Endothelial cell of umbilical vein (primary cell): Measurements from ENCODE around the gene ARHGAP31. TPM values are rescaled to one million over a fixed set of nuclear protein-coding genes. Genes with fewer than 3 reads are reported as not detected.
"Not testable (repeated sequence)": the region's sequence is repeated elsewhere in the genome, so short reads cannot be mapped to it uniquely, and the experiment has no call there.

Experiments
- BruUV-seq: library from RNA; stranded (reverse); fragments of 400-500 nt; replicated peaks from 2 replicates; lab custom pipeline; 2021; lab: Mats Ljungman, UMichigan
- CTCF ChIA-PET: fragments of 300-600, 350-600 bp; sonication (Branson Sonifier 250); formaldehyde crosslinking; loops from one replicate; lab custom pipeline; 2021; ENCODE audit warnings: antibody characterized with exemption, inconsistent platforms; lab: Charles Lee
- POLR2A ChIA-PET: fragments of 300-600, 350-600 bp; sonication (Branson Sonifier 250); formaldehyde crosslinking; loops from one replicate; lab custom pipeline; 2021; ENCODE audit warnings: antibody characterized with exemption, inconsistent platforms; lab: Charles Lee
- DNase-seq: peaks from one replicate; pipeline ENCODE4 v3.0.0-alpha.2; 2011; ENCODE audit warnings: low read depth, low spot score
- FAIRE-seq: peaks from 2 replicates; lab custom pipeline; 2011; peaks lifted over from hg19 to GRCh38; lab: Jason Lieb, UNC
- H2AFZ ChIP-seq: 2 replicates; pipeline ENCODE4 v1.6.0; 2012; ENCODE audit warnings: low read depth, low read length, control low read depth, inconsistent platforms
- H3K27ac ChIP-seq: 2 replicates; pipeline ENCODE4 v1.5.1; 2011; ENCODE audit warnings: low read depth, mild to moderate bottlenecking, control low read depth, low read length, moderate library complexity; ENCODE audit not compliant: insufficient read depth
- H3K27me3 ChIP-seq, 2 experiments: 2 replicates each; pipeline versions ENCODE4 v1.6.0 to v1.6.1; 2011; ENCODE audit warnings: low read length in 2 of 2, mixed read lengths in 1 of 2; ENCODE audit not compliant: control insufficient read depth in 2 of 2, insufficient read depth in 2 of 2
- H3K36me3 ChIP-seq, 2 experiments: 2 replicates in 1 of 2; 3 replicates in 1 of 2; pipeline ENCODE4 v1.5.1; 2011; ENCODE audit warnings: low read length in 2 of 2, mild to moderate bottlenecking in 1 of 2, moderate library complexity in 1 of 2; ENCODE audit not compliant: control insufficient read depth in 2 of 2, insufficient read depth in 2 of 2; ENCODE audit errors: extremely low read depth in 1 of 2
- H3K4me1 ChIP-seq: 3 replicates; pipeline ENCODE4 v1.5.1; 2011; ENCODE audit warnings: mild to moderate bottlenecking, low read length; ENCODE audit not compliant: control insufficient read depth, insufficient read depth; ENCODE audit errors: extremely low read depth
- H3K4me2 ChIP-seq: 2 replicates; pipeline ENCODE4 v1.6.1; 2011; ENCODE audit warnings: low read length, control low read depth, mixed read lengths; ENCODE audit not compliant: insufficient read depth
- H3K4me3 ChIP-seq, 3 experiments: fragments of 200-600 bp in 1 of 3; sonication (generic), shearing (Covaris generic) in 1 of 3; replicated peaks in 1 of 3; 2 replicates each; pipeline ENCODE4 v1.5.1; 2011 to 2016; ENCODE audit warnings: control low read depth in 3 of 3, low read length in 3 of 3, mild to moderate bottlenecking in 2 of 3, inconsistent platforms in 1 of 3, low read depth in 1 of 3, moderate library complexity in 1 of 3; ENCODE audit not compliant: insufficient read depth in 1 of 3
- H3K79me2 ChIP-seq: 2 replicates; pipeline ENCODE4 v1.6.0; 2012; ENCODE audit warnings: low read length, inconsistent platforms; ENCODE audit not compliant: control insufficient read depth, insufficient read depth
- H3K9ac ChIP-seq: replicated peaks from 2 replicates; pipeline ENCODE3; 2011; ENCODE audit warnings: low read length, control low read depth; ENCODE audit not compliant: insufficient read depth; ENCODE audit errors: extremely low read depth
- H3K9me1 ChIP-seq: replicated peaks from 3 replicates; pipeline ENCODE4 v1.6.0; 2011; ENCODE audit warnings: mild to moderate bottlenecking, low read length; ENCODE audit not compliant: control insufficient read depth, insufficient read depth; ENCODE audit errors: extremely low read depth
- H3K9me3 ChIP-seq: replicated peaks from 2 replicates; pipeline ENCODE4 v1.5.1; 2012; ENCODE audit warnings: low read length, inconsistent platforms; ENCODE audit not compliant: control insufficient read depth, insufficient read depth
- H4K20me1 ChIP-seq: replicated peaks from 2 replicates; pipeline ENCODE3; 2011; ENCODE audit warnings: mild to moderate bottlenecking, low read length; ENCODE audit not compliant: control insufficient read depth, insufficient read depth; ENCODE audit errors: extremely low read depth
- CTCF ChIP-seq, 2 donors: IDR thresholded peaks; 1 replicate in 1 of 2; 2 replicates in 1 of 2; pipeline ENCODE4 v1.5.1; 2011; ENCODE audit warnings: low read length in 2 of 2, mild to moderate bottlenecking in 2 of 2, moderate library complexity in 2 of 2, control low read depth in 1 of 2, inconsistent platforms in 1 of 2, low read depth in 1 of 2; ENCODE audit not compliant: insufficient read depth in 1 of 2; ENCODE audit errors: extremely low read depth in 1 of 2
- EZH2 ChIP-seq: IDR thresholded peaks from 2 replicates; pipeline ENCODE4 v1.6.1; 2012; ENCODE audit warnings: borderline replicate concordance, low read depth, mild to moderate bottlenecking, moderate library complexity, low read length, inconsistent platforms; ENCODE audit not compliant: severe bottlenecking
- FOS ChIP-seq: IDR thresholded peaks from 2 replicates; pipeline ENCODE4 v1.6.1; 2011; ENCODE audit warnings: mild to moderate bottlenecking, low read length, moderate library complexity, borderline replicate concordance; ENCODE audit not compliant: insufficient read depth
- GATA2 ChIP-seq: IDR thresholded peaks from 2 replicates; pipeline ENCODE4 v1.7.0; 2011; ENCODE audit warnings: low read depth, mild to moderate bottlenecking, moderate library complexity, mixed read lengths, low read length; ENCODE audit not compliant: insufficient read length, insufficient read depth
- JUN ChIP-seq: IDR thresholded peaks from 2 replicates; pipeline ENCODE4 v1.6.1; 2011; ENCODE audit warnings: borderline replicate concordance, low read depth; ENCODE audit not compliant: insufficient read length, insufficient read depth
- dilution Hi-C: fragments of 300-500 bp; cut with MboI; formaldehyde crosslinking; loops from one replicate; pipeline ENCODE4 v1.15.0; 2019; ENCODE audit warnings: low sequenced_read_pairs; ENCODE audit not compliant: extremely low pct_ligation_motif_present
- intact Hi-C: fragments of 100-400 bp; cut with micrococcal nuclease; formaldehyde crosslinking; loops from one replicate; pipeline ENCODE4 v1.10.0; 2022
- polyA plus RNA-seq, 4 experiments: library from polyadenylated mRNA; depleted of rRNA in 3 of 4; stranded (reverse) in 3 of 4; unstranded in 1 of 4; fragments of >200 nt; gene quantifications; 2 replicates each; pipeline versions ENCODE4 v1.2.1 to v1.2.3, GENCODE V29; 2011 to 2012; ENCODE audit warnings: missing spikeins in 1 of 4
- total RNA-seq: library from RNA; stranded (reverse); gene quantifications from 2 replicates; pipeline ENCODE4 v1.2.3, GENCODE V29; 2021

Gene ARHGAP31
- total and polyA plus RNA-seq, 2 donors (not counting 3 experiments of a cell fraction or from before 2014, with no cell fraction given): 25.5 to 65.8 TPM

- Histone ChIP-seq H3K27me3 (no peaks in the 10 kb centered on the region), H3K9ac (no peak overlapping the region), H3K79me2 (peaks cover 93% of the 10 kb centered on the region), H3K4me2 (no peak overlapping the region), H3K4me1 (peaks cover 30% of the 10 kb centered on the region), H3K27ac (peak overlapping the region; percentile 23), H2AFZ (no peak overlapping the region), H4K20me1 (no peaks in the 10 kb centered on the region), H3K9me3 (no peaks in the 10 kb centered on the region), H3K9me1 (no peaks in the 10 kb centered on the region), H3K4me3 (no peak overlapping the region), H3K36me3 (peaks cover 3 to 6% of the 10 kb centered on the region in 2 experiments)
- intact Hi-C loops: loop anchor here (1.0 kb wide), 1 partner anchor 11 kb away; the partner anchor contains the start of gene ARHGAP31
- ChIA-PET POLR2A (interaction anchor here (0.7 kb wide), 1 partner anchor 10 kb away, joined by 4 read pairs; no protein-coding TSS in a partner anchor), CTCF (interaction anchor here (1.0 to 2.9 kb wide), 6 partner anchors 10 to 64 kb away, joined by 3 to 11 read pairs (median 5); no protein-coding TSS in a partner anchor)
- dilution Hi-C loops: no loop called here
- peak; percentile 60 for FAIRE-seq
- TF ChIP-seq FOS (no peak), JUN (peak; percentile 53), CTCF (IDR thresholded peaks at IDR 0.05; ENCODE audit: extremely low read depth in 1 of 2, insufficient read depth in 1 of 2, low read depth in 1 of 2, low read length in 2 of 2) (no peak), EZH2 (no peak), GATA2 (no peak)
- no TSS peak for BruUV-seq
- DNase-seq: peak; percentile 85
Observed at GRCh38 chr3:119305286-119305685, 11.1 kb downstream of the ARHGAP31 start.

GRCh38 chr3:119306378-119306777 is 12.2 kb downstream of the ARHGAP31 start:
- H3K4me2 ChIP-seq, dilution Hi-C loops, H3K36me3 ChIP-seq, intact Hi-C loops, H3K9me1 ChIP-seq, H3K27me3 ChIP-seq, H3K27ac ChIP-seq, FAIRE-seq, DNase-seq, POLR2A ChIA-PET, H3K9me3 ChIP-seq, H4K20me1 ChIP-seq, H3K9ac ChIP-seq, BruUV-seq, H2AFZ ChIP-seq, H3K4me3 ChIP-seq: not testable (repeated sequence)
- Histone ChIP-seq H3K79me2 (peaks cover 95% of the 10 kb centered on the region), H3K4me1 (peaks cover 33% of the 10 kb centered on the region)
- CTCF ChIA-PET: interaction anchor here (1.0 kb wide), 1 partner anchor 42 kb away, joined by 3 read pairs; no protein-coding TSS in a partner anchor
